Skeletal muscle tissue (tissue), 4 donors: ENCODE measurements around the gene TEC. TPM values are rescaled to one million over a fixed set of nuclear protein-coding genes. Genes with fewer than 3 reads are reported as not detected.

ENCODE experiments used
- H3K27ac ChIP-seq: one replicate; pipeline ENCODE4 v1.7.0; 2013; ENCODE audit warnings: mild to moderate bottlenecking, low read depth, low read length, inconsistent platforms
- H3K27me3 ChIP-seq, 3 donors: one replicate each; pipeline ENCODE4 v1.7.0; 2013; ENCODE audit warnings: low read length in 3 of 3; ENCODE audit not compliant: control insufficient read depth in 3 of 3, insufficient read depth in 3 of 3
- H3K36me3 ChIP-seq, 3 donors: one replicate each; pipeline ENCODE4 v1.7.0; 2013; ENCODE audit warnings: low read length in 3 of 3; ENCODE audit not compliant: control insufficient read depth in 3 of 3, insufficient read depth in 3 of 3
- H3K4me1 ChIP-seq, 3 donors: one replicate each; pipeline ENCODE4 v1.7.0; 2013; ENCODE audit warnings: low read length in 3 of 3, mild to moderate bottlenecking in 3 of 3; ENCODE audit not compliant: control insufficient read depth in 3 of 3, insufficient read depth in 3 of 3
- H3K4me3 ChIP-seq, 3 donors: one replicate each; pipeline ENCODE4 v1.7.0; 2013; ENCODE audit warnings: low read length in 3 of 3
- H3K9ac ChIP-seq, 3 donors: one replicate each; pipeline ENCODE4 v1.7.0; 2013; ENCODE audit warnings: low read length in 3 of 3, mild to moderate bottlenecking in 3 of 3, moderate library complexity in 2 of 3, low read depth in 1 of 3
- H3K9me3 ChIP-seq, 3 donors: one replicate each; pipeline ENCODE4 v1.7.0; 2013; ENCODE audit warnings: low read length in 3 of 3; ENCODE audit not compliant: control insufficient read depth in 3 of 3
- total RNA-seq: library from RNA; depleted of rRNA; stranded (reverse); fragments of >200 nt; gene quantifications from one replicate; pipeline ENCODE4 v1.2.3, GENCODE V29; 2014
- donor health status: Osteomylitis.

TEC gene
- total RNA-seq, 1 donor from 2014 or later = 0.52 TPM

DNA sequence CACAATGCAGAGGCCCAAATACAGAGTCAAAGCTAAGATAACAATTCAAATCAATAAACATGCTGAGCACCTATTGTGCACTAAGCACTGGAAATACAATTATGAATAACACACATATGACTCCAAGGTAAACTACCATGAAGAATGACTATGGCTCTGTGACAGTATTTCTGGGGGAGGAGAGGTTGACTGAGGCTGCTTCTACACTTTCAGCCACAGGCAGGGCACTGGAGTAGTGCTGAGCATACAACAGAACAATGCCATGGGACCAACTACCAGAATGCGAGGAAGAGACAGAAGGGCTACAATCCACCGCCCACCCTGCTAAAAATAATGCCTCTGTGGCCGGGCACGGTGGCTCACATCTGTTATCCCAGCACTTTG, 13.7 kb downstream of the TEC start:
- no peak overlapping the region for H3K27ac ChIP-seq
- no peak overlapping the region for H3K9ac ChIP-seq
- no peaks in the 10 kb centered on the region for H3K27me3 ChIP-seq
- no peaks in the 10 kb centered on the region for H3K36me3 ChIP-seq
- H3K4me3 ChIP-seq = no peak overlapping the region
- H3K9me3 ChIP-seq = no peaks in the 10 kb centered on the region
- no peaks in the 10 kb centered on the region for H3K4me1 ChIP-seq

DNA sequence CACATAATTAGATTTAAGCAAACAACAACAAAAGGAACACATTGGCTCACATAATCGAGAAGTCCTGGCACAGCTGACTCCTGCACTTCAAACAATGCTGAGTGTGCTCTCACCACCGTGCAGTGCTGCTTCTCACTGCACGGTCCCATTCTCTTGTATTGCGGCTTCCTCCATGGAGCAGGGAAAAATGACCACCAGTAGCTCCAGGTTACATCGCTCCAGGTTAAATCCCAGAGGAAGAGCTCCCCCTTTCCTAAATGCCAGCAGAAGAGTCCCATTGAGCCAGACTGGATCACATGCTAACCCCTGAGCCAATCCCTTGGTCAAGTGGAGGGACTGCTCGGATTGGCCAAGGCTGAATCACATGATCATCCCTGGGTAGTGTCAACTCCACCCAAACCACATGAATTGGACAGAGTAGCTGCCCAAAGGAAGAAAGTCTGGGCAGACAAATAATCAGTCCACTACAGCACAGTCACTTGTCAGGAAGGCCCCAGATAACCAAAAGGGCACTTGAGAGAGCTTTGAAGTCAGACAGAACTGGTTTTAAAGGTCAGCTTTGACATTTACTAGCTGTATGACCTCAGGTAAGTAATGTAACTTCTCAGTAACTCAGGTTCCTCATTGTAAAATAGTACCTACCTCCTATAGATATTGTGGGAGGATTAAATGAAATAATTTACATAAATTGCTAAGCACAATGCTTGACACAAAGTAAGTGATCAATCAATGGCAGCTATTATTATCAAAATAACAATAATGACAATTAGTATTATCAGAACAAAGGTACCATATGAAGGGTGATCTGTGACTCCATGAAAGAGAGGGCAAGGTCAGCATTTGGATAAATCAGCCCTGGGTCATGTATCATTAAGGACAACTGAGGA, 14.3 kb downstream of the TEC start:
- Histone ChIP-seq H3K9me3 (no peaks in the 10 kb centered on the region), H3K27me3 (no peaks in the 10 kb centered on the region), H3K36me3 (no peaks in the 10 kb centered on the region), H3K4me1 (no peaks in the 10 kb centered on the region), H3K9ac (no peak overlapping the region), H3K4me3 (no peak overlapping the region), H3K27ac (no peak overlapping the region)

DNA sequence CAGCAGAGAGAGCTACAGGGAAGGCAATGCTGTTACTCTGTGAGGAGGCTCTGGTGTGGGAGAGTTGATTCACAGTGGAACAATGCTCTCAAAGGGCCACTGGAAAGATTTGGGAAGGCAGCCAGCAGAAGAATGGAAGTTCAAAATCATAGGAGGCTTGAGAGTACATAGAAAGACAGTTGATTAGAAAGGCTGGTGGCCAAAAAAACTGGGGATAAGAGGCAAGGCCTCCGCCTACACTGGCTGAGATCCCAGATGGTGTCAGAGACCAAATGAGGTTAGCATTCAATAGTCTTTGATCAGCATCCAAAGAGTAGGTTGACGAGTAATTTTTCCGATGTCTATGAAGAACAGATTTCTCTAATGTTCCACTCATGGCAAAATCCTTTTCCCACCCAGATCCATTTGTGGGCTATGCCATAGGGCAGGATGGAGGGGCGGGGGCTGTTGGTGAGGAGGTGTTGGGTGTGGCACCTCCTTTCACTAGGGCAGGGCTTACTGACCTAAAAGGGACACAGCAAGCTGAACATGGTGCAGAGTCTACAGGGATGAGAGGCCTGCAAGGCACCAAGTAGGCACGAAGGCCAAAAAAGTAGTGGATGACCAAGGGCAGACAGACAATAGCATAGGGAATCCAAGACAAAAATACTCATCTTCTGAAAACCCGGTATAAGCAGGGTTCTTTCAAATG, 15.1 kb downstream of the TEC start:
- H3K27me3 ChIP-seq = no peaks in the 10 kb centered on the region
- H3K4me1 ChIP-seq = no peaks in the 10 kb centered on the region
- H3K36me3 ChIP-seq = no peaks in the 10 kb centered on the region
- no peak overlapping the region for H3K4me3 ChIP-seq
- H3K9ac ChIP-seq = no peak overlapping the region
- no peaks in the 10 kb centered on the region for H3K9me3 ChIP-seq
- no peak overlapping the region for H3K27ac ChIP-seq

DNA sequence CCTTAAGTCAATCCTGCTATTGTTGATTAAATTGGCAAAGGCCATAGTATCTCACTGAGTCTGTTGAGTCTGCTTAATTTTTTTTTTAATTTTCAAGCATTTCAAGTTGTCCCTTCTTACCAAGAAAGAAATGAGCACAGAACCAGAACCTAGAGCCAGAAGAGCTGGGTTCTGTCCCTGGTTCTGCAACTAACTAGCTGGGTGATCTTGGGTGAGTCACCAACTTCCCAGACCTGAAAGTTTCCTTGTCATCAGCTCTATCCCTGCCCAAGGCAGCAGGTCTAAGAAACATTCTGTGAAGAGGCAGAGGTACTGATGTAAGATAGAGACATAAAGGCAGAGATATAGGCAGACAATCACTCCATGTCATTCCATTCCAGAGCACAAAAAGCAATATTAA, 17.3 kb downstream of the TEC start:
- Histone ChIP-seq H3K36me3 (no peaks in the 10 kb centered on the region), H3K27me3 (no peaks in the 10 kb centered on the region), H3K9ac (no peak overlapping the region), H3K9me3 (no peaks in the 10 kb centered on the region), H3K27ac (no peak overlapping the region), H3K4me3 (no peak overlapping the region), H3K4me1 (no peaks in the 10 kb centered on the region)

DNA sequence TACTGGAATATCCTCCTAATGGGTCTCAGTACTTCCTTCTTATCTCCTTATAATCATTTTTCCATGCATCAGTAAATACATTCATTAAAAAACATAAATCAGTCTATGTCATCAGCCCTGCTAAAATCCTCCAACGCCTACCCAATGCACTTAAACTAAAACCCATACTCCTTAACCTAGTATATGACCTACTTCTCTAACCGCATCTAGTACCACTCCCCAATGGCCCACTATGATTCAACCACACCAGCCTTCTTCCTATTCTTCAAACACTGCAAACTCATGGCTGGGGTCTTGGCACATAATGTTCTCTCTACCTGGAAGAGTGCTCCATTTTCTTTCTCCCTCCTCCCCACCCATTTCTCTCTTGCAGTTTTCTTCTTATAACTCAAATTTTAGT, 18.7 kb downstream of the TEC start:
- H3K9me3 ChIP-seq = no peaks in the 10 kb centered on the region
- no peak overlapping the region for H3K27ac ChIP-seq

DNA sequence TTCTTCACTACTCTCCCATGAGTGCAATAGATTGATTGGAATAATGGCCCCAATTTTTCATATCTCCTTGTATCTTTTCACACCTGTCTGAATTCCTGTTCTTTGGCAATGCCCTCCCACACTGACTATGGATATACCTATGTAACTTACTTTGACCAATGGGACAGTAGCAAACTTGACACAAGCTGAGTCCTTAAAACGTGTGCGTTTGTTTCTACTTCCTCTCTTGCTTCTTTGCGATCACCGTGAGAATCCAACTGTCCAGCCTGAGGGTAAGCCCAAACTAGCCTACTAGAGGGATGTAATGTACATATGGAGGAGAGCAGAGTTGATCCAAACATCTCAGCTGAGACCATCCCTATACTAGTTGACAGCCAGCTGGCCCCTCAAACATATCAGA, 19.3 kb downstream of the TEC start:
- H3K9ac ChIP-seq = no peak overlapping the region
- H3K36me3 ChIP-seq = no peaks in the 10 kb centered on the region
- no peak overlapping the region for H3K4me3 ChIP-seq
- no peak overlapping the region for H3K27ac ChIP-seq
- no peaks in the 10 kb centered on the region for H3K27me3 ChIP-seq
- no peaks in the 10 kb centered on the region for H3K9me3 ChIP-seq
- no peaks in the 10 kb centered on the region for H3K4me1 ChIP-seq

More for the DNA sequence above, 18.7 kb downstream of the TEC start:
- Histone ChIP-seq H3K36me3 (no peaks in the 10 kb centered on the region), H3K9ac (no peak overlapping the region), H3K4me3 (no peak overlapping the region), H3K4me1 (no peaks in the 10 kb centered on the region), H3K27me3 (no peaks in the 10 kb centered on the region)

DNA sequence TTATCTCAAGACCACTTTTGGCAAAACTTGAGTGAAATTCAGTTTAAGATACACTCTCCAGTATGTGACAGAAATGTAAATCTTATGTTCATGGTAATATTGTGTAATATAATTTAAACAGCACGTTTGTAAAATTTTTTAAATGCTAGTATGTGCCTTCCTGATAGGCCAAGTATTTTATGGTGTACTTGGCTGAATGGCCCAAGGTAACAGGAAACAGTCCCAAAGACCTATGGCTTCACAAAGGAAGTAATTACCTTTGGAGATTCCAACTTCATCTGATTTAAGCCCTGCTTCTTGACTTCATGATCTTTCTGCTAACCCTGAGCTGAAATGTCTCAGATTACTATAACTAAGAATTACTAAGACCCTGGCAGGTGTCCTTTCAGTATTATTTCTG, 20.3 kb downstream of the TEC start:
- Histone ChIP-seq H3K27ac (no peak overlapping the region), H3K9ac (no peak overlapping the region), H3K4me3 (no peak overlapping the region), H3K4me1 (no peaks in the 10 kb centered on the region), H3K27me3 (no peaks in the 10 kb centered on the region), H3K36me3 (no peaks in the 10 kb centered on the region), H3K9me3 (no peaks in the 10 kb centered on the region)

DNA sequence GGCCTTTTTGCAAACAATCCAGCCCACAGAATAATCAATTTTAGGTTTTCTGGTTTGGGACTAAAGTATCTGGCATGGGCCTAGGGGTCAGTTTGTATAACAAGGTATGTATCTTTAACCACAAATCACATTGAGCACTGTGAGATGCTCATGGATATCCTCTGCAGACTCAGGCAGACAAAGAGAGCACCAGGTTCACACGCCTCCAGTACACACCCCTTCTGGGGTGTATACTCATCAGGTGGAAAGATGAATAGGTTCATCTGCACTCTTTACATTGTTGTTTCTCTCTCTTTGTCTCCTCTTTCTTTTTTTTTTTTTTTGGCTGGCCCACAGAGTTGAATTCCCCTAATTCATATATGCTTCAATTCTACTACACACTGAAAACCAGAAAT, 21.1 kb downstream of the TEC start:
- Histone ChIP-seq H3K9ac (no peak overlapping the region), H3K27me3 (no peaks in the 10 kb centered on the region), H3K9me3 (no peaks in the 10 kb centered on the region), H3K4me3 (no peak overlapping the region), H3K27ac (no peak overlapping the region), H3K36me3 (no peaks in the 10 kb centered on the region), H3K4me1 (no peaks in the 10 kb centered on the region)

DNA sequence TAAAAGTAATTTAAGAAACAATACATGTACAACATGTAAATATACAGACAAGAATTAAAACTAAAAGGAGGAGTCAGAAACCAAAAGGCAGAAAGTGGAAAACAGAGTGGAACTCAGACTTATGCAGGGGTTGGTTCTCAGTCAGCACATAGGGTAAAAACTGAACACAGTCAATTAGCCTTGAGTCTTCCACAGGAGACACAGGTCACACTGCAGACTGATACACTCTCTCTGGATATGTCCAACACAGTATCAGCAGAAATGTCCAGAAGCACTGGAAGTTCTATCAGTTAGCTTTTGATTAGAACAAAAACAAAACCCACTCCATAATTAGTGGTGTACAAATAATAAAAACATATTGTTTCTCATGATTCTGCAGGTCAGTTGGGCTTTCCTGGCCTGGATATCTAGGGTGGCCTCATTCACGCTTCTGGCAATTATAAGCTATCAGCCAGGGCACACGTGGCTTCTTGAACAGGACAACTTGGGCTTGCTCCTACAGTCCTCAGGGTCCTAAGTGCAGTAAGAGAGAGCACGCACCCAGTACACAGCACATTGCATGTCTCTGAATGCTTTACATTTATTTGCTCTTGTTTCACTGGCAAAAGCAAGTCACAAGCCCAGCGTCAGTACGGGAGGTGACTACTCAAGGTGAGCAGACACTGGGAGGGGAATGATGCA, 21.6 kb downstream of the TEC start:
- no peaks in the 10 kb centered on the region for H3K4me1 ChIP-seq
- no peak overlapping the region for H3K9ac ChIP-seq
- no peaks in the 10 kb centered on the region for H3K9me3 ChIP-seq
- no peak overlapping the region for H3K27ac ChIP-seq
- H3K4me3 ChIP-seq = no peak overlapping the region
- H3K27me3 ChIP-seq = no peaks in the 10 kb centered on the region
- H3K36me3 ChIP-seq = no peaks in the 10 kb centered on the region
